Activated naive CD4-positive, alpha-beta T cell (primary cell): ENCODE data around the gene CFDP1.
"Not testable (repeated sequence)": the region's sequence is repeated elsewhere in the genome, so short reads cannot be mapped to it uniquely, and the experiment has no call there.

Source experiments
- DNase-seq, 4 experiments: peaks; one replicate each; lab custom pipeline; 2025; lab: John Stamatoyannopoulos, UW

The CFDP1 gene

GRCh38 chr16:75293173-75293572, 140.1 kb downstream of the CFDP1 start:
- no peak for DNase-seq

- DNase-seq, result no peak
These were observed 140.6 kb downstream of the CFDP1 start for GRCh38 chr16:75292691-75293090.

- DNase-seq, result no peak
These were observed 144.1 kb downstream of the CFDP1 start for GRCh38 chr16:75289189-75289588.

GRCh38 chr16:75288596-75289120, 144.6 kb downstream of the CFDP1 start:
- no peak for DNase-seq

GRCh38 chr16:75288181-75288580, 145.1 kb downstream of the CFDP1 start:
- DNase-seq, result no peak

- DNase-seq, result no peak
These were observed 145.6 kb downstream of the CFDP1 start for GRCh38 chr16:75287708-75288107.

- no peak for DNase-seq
These were observed 146.9 kb downstream of the CFDP1 start for GRCh38 chr16:75286389-75286788.

GRCh38 chr16:75282466-75283281, 150.6 kb downstream of the CFDP1 start:
- no peak for DNase-seq

GRCh38 chr16:75281826-75282225, 151.5 kb downstream of the CFDP1 start:
- DNase-seq, result no peak

- not testable (repeated sequence) for DNase-seq
These were observed 152.3 kb downstream of the CFDP1 start for GRCh38 chr16:75281009-75281408.

- no peak for DNase-seq
These were observed 152.9 kb downstream of the CFDP1 start for GRCh38 chr16:75280331-75280804.

- no peak for DNase-seq
These were observed 154.0 kb downstream of the CFDP1 start for GRCh38 chr16:75279305-75279704.

GRCh38 chr16:75273054-75273925, 160.0 kb downstream of the CFDP1 start:
- DNase-seq, result no peak

- DNase-seq, result not testable (repeated sequence)
These were observed 160.7 kb downstream of the CFDP1 start for GRCh38 chr16:75272629-75273028.

GRCh38 chr16:75272097-75272551, 161.2 kb downstream of the CFDP1 start:
- no peak for DNase-seq

GRCh38 chr16:75271441-75272096, 161.7 kb downstream of the CFDP1 start:
- no peak for DNase-seq

- DNase-seq, result not testable (repeated sequence)
These were observed 163.9 kb downstream of the CFDP1 start for GRCh38 chr16:75269358-75269757.

- DNase-seq, result no peak
These were observed 165.6 kb downstream of the CFDP1 start for GRCh38 chr16:75267631-75268264.

- no peak for DNase-seq
These were observed 166.3 kb downstream of the CFDP1 start for GRCh38 chr16:75266738-75267630.

- DNase-seq, result no peak
These were observed 167.2 kb downstream of the CFDP1 start for GRCh38 chr16:75265911-75266701.
